IPS-18a (cell line): Measurements from ENCODE around the gene SLC6A12.
A peak's percentile ranks its signal among the peaks of the same experiment; 100 is the strongest.

ENCODE experiments used
- H3K27ac ChIP-seq: one replicate; pipeline ENCODE4 v1.5.1; 2013; ENCODE audit warnings: low read length
- H3K27me3 ChIP-seq: one replicate; pipeline ENCODE4 v1.6.1; 2013; ENCODE audit warnings: mild to moderate bottlenecking, low read length; ENCODE audit not compliant: control insufficient read depth, insufficient read depth
- H3K36me3 ChIP-seq: one replicate; pipeline ENCODE4 v1.6.1; 2013; ENCODE audit warnings: low read depth, low read length; ENCODE audit not compliant: control insufficient read depth
- H3K4me1 ChIP-seq: one replicate; pipeline ENCODE4 v1.6.1; 2013; ENCODE audit warnings: low read depth, low read length; ENCODE audit not compliant: control insufficient read depth
- H3K4me3 ChIP-seq: one replicate; pipeline ENCODE4 v1.5.1; 2013; ENCODE audit warnings: low read length
- H3K9ac ChIP-seq: one replicate; pipeline ENCODE4 v1.6.1; 2013; ENCODE audit warnings: mild to moderate bottlenecking, low read length, moderate library complexity
- H3K9me3 ChIP-seq: one replicate; pipeline ENCODE4 v1.6.1; 2013; ENCODE audit warnings: low read depth, low read length; ENCODE audit not compliant: control insufficient read depth

The SLC6A12 gene

GRCh38 chr12:212415-212714 is 1.6 kb downstream of the SLC6A12 start:
- Histone ChIP-seq H3K4me1 (peaks cover 12% of the 10 kb centered on the region), H3K9ac (no peak overlapping the region), H3K27me3 (peaks cover 21% of the 10 kb centered on the region), H3K4me3 (no peak overlapping the region), H3K9me3 (no peaks in the 10 kb centered on the region), H3K27ac (no peak overlapping the region), H3K36me3 (no peaks in the 10 kb centered on the region)

GRCh38 chr12:211639-212414 is 2.1 kb downstream of the SLC6A12 start:
- Histone ChIP-seq H3K27me3 (peaks cover 21% of the 10 kb centered on the region), H3K4me1 (peaks cover 12% of the 10 kb centered on the region)

GRCh38 chr12:211142-211465 is 2.9 kb downstream of the SLC6A12 start:
- Histone ChIP-seq H3K4me1 (peaks cover 12% of the 10 kb centered on the region), H3K4me3 (no peak overlapping the region), H3K27me3 (peaks cover 21% of the 10 kb centered on the region), H3K9me3 (no peaks in the 10 kb centered on the region), H3K36me3 (no peaks in the 10 kb centered on the region), H3K27ac (no peak overlapping the region), H3K9ac (no peak overlapping the region)

More at GRCh38 chr12:211639-212414, 2.1 kb downstream of the SLC6A12 start:
- H3K9me3 ChIP-seq = no peaks in the 10 kb centered on the region
- no peak overlapping the region for H3K27ac ChIP-seq
- no peak overlapping the region for H3K9ac ChIP-seq
- no peaks in the 10 kb centered on the region for H3K36me3 ChIP-seq
- H3K4me3 ChIP-seq = no peak overlapping the region

GRCh38 chr12:210277-211141 is 3.4 kb downstream of the SLC6A12 start:
- Histone ChIP-seq H3K9ac (no peak overlapping the region), H3K4me3 (no peak overlapping the region), H3K27me3 (peaks cover 23% of the 10 kb centered on the region), H3K4me1 (peaks cover 12% of the 10 kb centered on the region), H3K27ac (no peak overlapping the region), H3K36me3 (no peaks in the 10 kb centered on the region), H3K9me3 (no peaks in the 10 kb centered on the region)

- peaks cover 29% of the 10 kb centered on the region for H3K27me3 ChIP-seq
- peaks cover 12% of the 10 kb centered on the region for H3K4me1 ChIP-seq
- H3K36me3 ChIP-seq = no peaks in the 10 kb centered on the region
- H3K9ac ChIP-seq = no peak overlapping the region
- no peak overlapping the region for H3K4me3 ChIP-seq
- no peak overlapping the region for H3K27ac ChIP-seq
- H3K9me3 ChIP-seq = no peaks in the 10 kb centered on the region
Measured at GRCh38 chr12:209851-210250, 4.1 kb downstream of the SLC6A12 start.

GRCh38 chr12:209246-209645 is 4.7 kb downstream of the SLC6A12 start:
- H3K4me1 ChIP-seq = peaks cover 7% of the 10 kb centered on the region
- H3K4me3 ChIP-seq = no peak overlapping the region
- H3K27me3 ChIP-seq = peaks cover 35% of the 10 kb centered on the region
- H3K27ac ChIP-seq = no peak overlapping the region
- no peaks in the 10 kb centered on the region for H3K36me3 ChIP-seq
- H3K9ac ChIP-seq = no peak overlapping the region
- no peaks in the 10 kb centered on the region for H3K9me3 ChIP-seq

- H3K36me3 ChIP-seq = no peaks in the 10 kb centered on the region
- H3K4me3 ChIP-seq = no peak overlapping the region
- H3K27ac ChIP-seq = no peak overlapping the region
- H3K9ac ChIP-seq = no peak overlapping the region
- H3K9me3 ChIP-seq = no peaks in the 10 kb centered on the region
- peaks cover 37% of the 10 kb centered on the region for H3K27me3 ChIP-seq
- peaks cover 2% of the 10 kb centered on the region for H3K4me1 ChIP-seq
Measured at GRCh38 chr12:208813-209212, 5.1 kb downstream of the SLC6A12 start.

GRCh38 chr12:207804-208203 is 6.2 kb downstream of the SLC6A12 start:
- no peaks in the 10 kb centered on the region for H3K4me1 ChIP-seq
- no peak overlapping the region for H3K9ac ChIP-seq
- H3K4me3 ChIP-seq = no peak overlapping the region
- H3K9me3 ChIP-seq = no peaks in the 10 kb centered on the region
- H3K27ac ChIP-seq = no peak overlapping the region
- no peaks in the 10 kb centered on the region for H3K36me3 ChIP-seq
- peaks cover 41% of the 10 kb centered on the region for H3K27me3 ChIP-seq

- peaks cover 50% of the 10 kb centered on the region for H3K27me3 ChIP-seq
- H3K9ac ChIP-seq = no peak overlapping the region
- H3K4me1 ChIP-seq = peaks cover 6% of the 10 kb centered on the region
- no peaks in the 10 kb centered on the region for H3K9me3 ChIP-seq
- H3K36me3 ChIP-seq = no peaks in the 10 kb centered on the region
- no peak overlapping the region for H3K4me3 ChIP-seq
- H3K27ac ChIP-seq = no peak overlapping the region
Measured at GRCh38 chr12:206746-207440, 7.1 kb downstream of the SLC6A12 start.

- Histone ChIP-seq H3K4me3 (no peak overlapping the region), H3K27ac (no peak overlapping the region), H3K4me1 (peaks cover 6% of the 10 kb centered on the region), H3K36me3 (no peaks in the 10 kb centered on the region), H3K27me3 (peaks cover 50% of the 10 kb centered on the region), H3K9me3 (no peaks in the 10 kb centered on the region), H3K9ac (no peak overlapping the region)
Measured at GRCh38 chr12:205026-205425, 8.9 kb downstream of the SLC6A12 start.

- Histone ChIP-seq H3K9me3 (no peaks in the 10 kb centered on the region), H3K27me3 (peaks cover 50% of the 10 kb centered on the region), H3K9ac (no peak overlapping the region), H3K36me3 (no peaks in the 10 kb centered on the region), H3K27ac (no peak overlapping the region), H3K4me1 (peaks cover 6% of the 10 kb centered on the region), H3K4me3 (peak overlapping the region; percentile 71)
Measured at GRCh38 chr12:204261-204678, 9.7 kb downstream of the SLC6A12 start.
